GM21526 (cell line): Measurements from ENCODE around the gene STK11IP.

Experiments used
- ATAC-seq: cut with Tn5 transposase; IDR thresholded peaks from one replicate; pipeline ENCODE4 v1.9.1; 2021; ENCODE audit warnings: moderate library complexity; ENCODE audit not compliant: unreplicated experiment, low FRiP score

STK11IP gene

GRCh38 chr2:219561179-219562048 lies 36.2 kb upstream of the STK11IP start:
- no peak for ATAC-seq

- ATAC-seq: no peak
These were observed 35.3 kb upstream of the STK11IP start for GRCh38 chr2:219562049-219563020.

- ATAC-seq: no peak
These were observed 34.3 kb upstream of the STK11IP start for GRCh38 chr2:219563271-219563928.

GRCh38 chr2:219565130-219566080 lies 32.3 kb upstream of the STK11IP start:
- no peak for ATAC-seq

GRCh38 chr2:219566640-219567039 lies 31.0 kb upstream of the STK11IP start:
- no peak for ATAC-seq

- ATAC-seq: no peak
These were observed 30.5 kb upstream of the STK11IP start for GRCh38 chr2:219567131-219567530.

GRCh38 chr2:219567791-219568361 lies 29.8 kb upstream of the STK11IP start:
- no peak for ATAC-seq

- no peak for ATAC-seq
These were observed 28.6 kb upstream of the STK11IP start for GRCh38 chr2:219569041-219569440.

- no peak for ATAC-seq
These were observed 28.0 kb upstream of the STK11IP start for GRCh38 chr2:219569635-219570034.

- ATAC-seq: no peak
These were observed 27.3 kb upstream of the STK11IP start for GRCh38 chr2:219570194-219570923.

- ATAC-seq: no peak
These were observed 26.7 kb upstream of the STK11IP start for GRCh38 chr2:219570924-219571310.

GRCh38 chr2:219571311-219572236 lies 26.1 kb upstream of the STK11IP start, which contains the start of gene OBSL1:
Gene OBSL1 (minus strand): TSS chr2:219571539. CDS start chr2:219571232, 307 bp downstream.
- ATAC-seq: no peak

GRCh38 chr2:219572237-219573001 lies 25.2 kb upstream of the STK11IP start, which contains the start of gene INHA:
Gene INHA (plus strand): TSS chr2:219572310. CDS start chr2:219572375, 65 bp downstream.
- no peak for ATAC-seq

GRCh38 chr2:219573166-219573565 lies 24.5 kb upstream of the STK11IP start:
- no peak for ATAC-seq

- ATAC-seq: no peak
These were observed 23.0 kb upstream of the STK11IP start for GRCh38 chr2:219574484-219575311.
